Renal cortical epithelial cell (primary cell): ENCODE results near the gene CCND1. TPM values are rescaled to one million over a fixed set of nuclear protein-coding genes. Genes with fewer than 3 reads are reported as not detected.

ENCODE experiments used
- DNase-seq: peaks from one replicate; pipeline ENCODE4 v3.0.0-alpha.2; 2011; ENCODE audit warnings: low read depth
- total RNA-seq: library from RNA; depleted of rRNA; stranded (reverse); fragments of >200 nt; gene quantifications from 2 replicates; pipeline ENCODE4 v1.2.3, GENCODE V29; 2014

Gene CCND1
- total RNA-seq, 1 donor from 2014 or later = 225 TPM

GRCh38 chr11:69641681-69642548, 959 bp downstream of the CCND1 start:
- DNase-seq = no peak

- DNase-seq = no peak
Observed at GRCh38 chr11:69642549-69642912, 1.6 kb downstream of the CCND1 start.

- DNase-seq = peak; percentile 20
Observed at GRCh38 chr11:69642913-69643632, 2.1 kb downstream of the CCND1 start.

GRCh38 chr11:69643646-69644045, 2.7 kb downstream of the CCND1 start:
- DNase-seq = no peak

GRCh38 chr11:69644071-69644961, 3.4 kb downstream of the CCND1 start:
- DNase-seq = peak; percentile 74

- no peak for DNase-seq
Observed at GRCh38 chr11:69644962-69645675, 4.2 kb downstream of the CCND1 start.

GRCh38 chr11:69645801-69646492, 5.0 kb downstream of the CCND1 start:
- no peak for DNase-seq

GRCh38 chr11:69646493-69647389, 5.8 kb downstream of the CCND1 start:
- DNase-seq = no peak

GRCh38 chr11:69647390-69647748, 6.4 kb downstream of the CCND1 start:
- DNase-seq = no peak

GRCh38 chr11:69647761-69648497, 7.0 kb downstream of the CCND1 start:
- DNase-seq = no peak

- DNase-seq = no peak
Observed at GRCh38 chr11:69648679-69649575, 8.0 kb downstream of the CCND1 start.

- no peak for DNase-seq
Observed at GRCh38 chr11:69649576-69649900, 8.6 kb downstream of the CCND1 start.

- DNase-seq = no peak
Observed at GRCh38 chr11:69650081-69650831, 9.3 kb downstream of the CCND1 start.

- no peak for DNase-seq
Observed at GRCh38 chr11:69650832-69651344, 9.9 kb downstream of the CCND1 start.

- DNase-seq = no peak
Observed at GRCh38 chr11:69651834-69652620, 11.1 kb downstream of the CCND1 start.

GRCh38 chr11:69652999-69653398, 12.0 kb downstream of the CCND1 start:
- no peak for DNase-seq
